ENCODE measurements around the gene LRRTM1. TPM values are rescaled to one million over a fixed set of nuclear protein-coding genes. Genes with fewer than 3 reads are reported as not detected.

Gene LRRTM1, protein sequence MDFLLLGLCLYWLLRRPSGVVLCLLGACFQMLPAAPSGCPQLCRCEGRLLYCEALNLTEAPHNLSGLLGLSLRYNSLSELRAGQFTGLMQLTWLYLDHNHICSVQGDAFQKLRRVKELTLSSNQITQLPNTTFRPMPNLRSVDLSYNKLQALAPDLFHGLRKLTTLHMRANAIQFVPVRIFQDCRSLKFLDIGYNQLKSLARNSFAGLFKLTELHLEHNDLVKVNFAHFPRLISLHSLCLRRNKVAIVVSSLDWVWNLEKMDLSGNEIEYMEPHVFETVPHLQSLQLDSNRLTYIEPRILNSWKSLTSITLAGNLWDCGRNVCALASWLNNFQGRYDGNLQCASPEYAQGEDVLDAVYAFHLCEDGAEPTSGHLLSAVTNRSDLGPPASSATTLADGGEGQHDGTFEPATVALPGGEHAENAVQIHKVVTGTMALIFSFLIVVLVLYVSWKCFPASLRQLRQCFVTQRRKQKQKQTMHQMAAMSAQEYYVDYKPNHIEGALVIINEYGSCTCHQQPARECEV
- total RNA-seq (not detected), polyA plus RNA-seq (0.05 TPM)
- long read RNA-seq, donor 1 = 0 reads
- long read RNA-seq, donor 2 = 0 reads
- long read RNA-seq, donor 3 = 0 reads
- long read RNA-seq, donor 4 = 0 reads
- long read RNA-seq, donor 5, partial matches to known transcripts = 0 of 1 reads
- long read RNA-seq, donor 5, other reads (novel, unspliced or antisense) = 0 of 1 reads
- long read RNA-seq, donor 6 = 0 reads
- long read RNA-seq, donor 7 = 0 reads
- long read RNA-seq, donor 8 = 0 reads
- long read RNA-seq, donor 9 = 0 reads
- long read RNA-seq, donor 10 = 0 reads

DNA sequence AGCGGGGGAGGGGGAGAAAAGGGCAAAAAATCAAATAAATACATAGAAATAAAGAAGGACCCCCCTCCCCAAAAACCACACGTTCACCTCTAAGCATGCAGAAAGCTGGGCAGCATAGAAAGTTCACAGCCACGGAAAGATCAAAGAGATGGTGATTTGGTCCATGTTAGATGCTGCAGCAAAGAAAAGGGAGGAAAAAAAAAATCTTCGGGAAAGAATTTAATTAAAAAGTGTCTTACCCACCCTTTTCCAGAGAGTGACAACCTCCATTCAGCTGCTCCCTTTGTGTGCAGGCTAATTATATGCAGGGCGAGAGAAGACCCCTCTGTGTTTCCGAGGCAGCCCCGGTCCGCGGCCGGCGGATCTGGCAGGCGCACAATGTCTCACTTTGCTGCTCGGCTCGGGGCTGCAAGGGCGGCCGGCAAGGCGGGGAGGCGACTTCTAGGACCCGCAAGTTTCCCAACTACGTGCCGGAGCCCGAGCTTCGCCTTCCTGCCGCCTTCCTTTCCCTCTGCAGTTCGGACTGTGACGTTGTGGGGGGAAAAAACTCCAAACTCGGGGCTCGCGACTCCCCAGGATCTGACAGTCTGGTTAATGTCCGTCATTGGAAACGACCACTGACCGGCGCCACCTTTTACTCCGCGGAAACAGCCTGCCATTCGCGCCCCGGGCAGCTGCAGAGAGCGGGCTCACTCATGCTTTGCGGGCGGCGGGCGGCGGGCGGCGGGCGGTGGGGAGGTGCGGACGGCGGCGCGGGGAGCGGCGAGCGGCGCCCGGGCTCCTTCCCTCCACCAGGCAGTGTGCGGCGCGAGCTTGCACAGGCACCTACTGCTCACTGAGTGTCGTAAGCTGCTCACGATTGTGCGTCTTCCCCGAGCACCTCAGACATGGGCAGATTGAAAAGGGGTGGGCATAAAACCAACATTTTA lies at the start of gene LRRTM1:
Gene LRRTM1 (minus strand): TSS at position 844 of the 929 bp plus-strand sequence. CDS start 933 bp downstream, outside the sequence.
- Histone ChIP-seq H3K4me3 (ENCODE audit: low read length in 2 of 2) (no peak within 1 kb of the TSS), H3K27me3 (ENCODE audit: control insufficient read depth in 2 of 2, insufficient read depth in 1 of 2, low read length in 1 of 2) (peaks cover 19 to 55% of the 10 kb centered on the region in 2 donors), H3K9me3 (ENCODE audit: control insufficient read depth in 2 of 2, insufficient read depth in 1 of 2, low read length in 1 of 2) (no peaks in the 10 kb centered on the region), H3K27ac (ENCODE audit: low read depth in 1 of 2, low read length in 1 of 2) (no peak within 1 kb of the TSS), H3K4me1 (ENCODE audit: control insufficient read depth in 2 of 2, insufficient read depth in 2 of 2, low read length in 2 of 2) (no peaks in the 10 kb centered on the region), H3K36me3 (ENCODE audit: control insufficient read depth in 2 of 2, insufficient read depth in 2 of 2, low read length in 1 of 2) (no peaks in the 10 kb centered on the region)
- no peak for DNase-seq (ENCODE audit: low read depth in 6 of 9, low spot score in 9 of 9)
- 2% methylated on average over 64 of the region's 64 CpGs for WGBS

DNA sequence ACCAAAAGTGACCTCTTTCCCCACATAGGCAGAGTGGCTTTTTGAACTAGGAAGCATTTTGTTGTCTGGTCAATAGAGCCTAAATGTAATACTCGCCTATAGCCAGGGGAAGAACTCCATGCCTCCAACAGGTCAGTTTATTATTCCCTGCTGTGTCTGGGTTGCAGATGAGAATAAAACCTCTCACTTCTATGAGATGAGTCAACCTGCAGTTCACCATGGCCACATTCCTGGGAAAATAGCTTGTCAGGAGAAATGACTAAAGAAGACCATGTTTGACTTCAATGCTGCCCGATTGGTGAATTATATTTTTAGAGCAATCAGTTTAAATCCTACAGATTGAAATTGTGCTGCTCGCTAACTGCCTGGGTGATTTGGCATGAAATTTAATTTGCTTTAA lies 46.7 kb upstream of the LRRTM1 start:
- H3K9me3 ChIP-seq (ENCODE audit: control insufficient read depth in 2 of 2, insufficient read depth in 1 of 2, low read length in 1 of 2) = no peaks in the 10 kb centered on the region
- no peaks in the 10 kb centered on the region for H3K4me1 ChIP-seq (ENCODE audit: control insufficient read depth in 2 of 2, insufficient read depth in 2 of 2, low read length in 2 of 2)
- no peaks in the 10 kb centered on the region for H3K36me3 ChIP-seq (ENCODE audit: control insufficient read depth in 2 of 2, insufficient read depth in 2 of 2, low read length in 1 of 2)
- WGBS = 93% methylated on average over 3 of the region's 3 CpGs
- H3K27me3 ChIP-seq (ENCODE audit: control insufficient read depth in 2 of 2, insufficient read depth in 1 of 2, low read length in 1 of 2) = no peaks in the 10 kb centered on the region
- no peak overlapping the region for H3K27ac ChIP-seq (ENCODE audit: low read depth in 1 of 2, low read length in 1 of 2)
- no peak overlapping the region for H3K4me3 ChIP-seq (ENCODE audit: low read length in 2 of 2)
- DNase-seq (ENCODE audit: low read depth in 6 of 9, low spot score in 9 of 9) = no peak

DNA sequence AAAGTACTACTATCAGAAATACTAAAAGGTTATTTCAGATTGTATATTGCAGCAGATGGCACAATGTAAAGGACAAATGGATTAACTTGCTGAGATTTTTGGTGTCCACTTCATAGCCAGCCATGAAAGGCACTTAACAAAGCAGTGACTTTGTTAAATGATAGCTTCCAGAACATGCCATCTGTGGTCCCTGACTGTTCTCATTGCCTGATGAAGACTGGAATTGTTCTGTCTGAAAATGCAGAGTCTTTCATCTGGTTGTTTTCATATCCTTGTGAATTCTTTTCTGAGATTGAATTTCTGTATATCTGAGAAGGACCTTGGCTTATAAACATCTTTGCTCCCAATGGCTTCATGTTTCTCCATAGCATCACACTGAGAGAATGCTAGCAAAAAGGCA lies 44.4 kb upstream of the LRRTM1 start:
- no peak for DNase-seq (ENCODE audit: low read depth in 6 of 9, low spot score in 9 of 9)
- Histone ChIP-seq H3K4me3 (ENCODE audit: low read length in 2 of 2) (no peak overlapping the region), H3K27me3 (ENCODE audit: control insufficient read depth in 2 of 2, insufficient read depth in 1 of 2, low read length in 1 of 2) (no peaks in the 10 kb centered on the region), H3K9me3 (ENCODE audit: control insufficient read depth in 2 of 2, insufficient read depth in 1 of 2, low read length in 1 of 2) (no peaks in the 10 kb centered on the region), H3K36me3 (ENCODE audit: control insufficient read depth in 2 of 2, insufficient read depth in 2 of 2, low read length in 1 of 2) (no peaks in the 10 kb centered on the region), H3K4me1 (ENCODE audit: control insufficient read depth in 2 of 2, insufficient read depth in 2 of 2, low read length in 2 of 2) (no peaks in the 10 kb centered on the region), H3K27ac (ENCODE audit: low read depth in 1 of 2, low read length in 1 of 2) (no peak overlapping the region)

DNA sequence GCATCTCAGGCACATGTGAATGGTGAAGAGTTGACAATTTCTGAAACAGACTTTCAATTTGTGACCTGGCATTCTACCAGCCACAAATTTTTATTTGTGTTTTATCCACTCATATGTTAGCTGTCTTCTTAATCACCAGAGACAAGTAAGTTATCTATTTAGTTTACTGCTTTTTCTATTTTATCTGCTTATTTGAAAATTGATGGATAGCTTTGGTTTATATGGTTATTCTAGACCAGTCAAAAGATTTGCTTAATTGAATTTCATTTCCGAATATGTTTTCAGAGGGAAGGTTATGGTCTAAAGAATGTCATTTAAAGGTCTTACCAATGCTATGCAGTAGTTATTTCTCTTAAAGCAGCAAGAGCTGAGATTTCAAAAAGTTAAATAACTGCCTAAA lies 43.5 kb upstream of the LRRTM1 start:
- Histone ChIP-seq H3K4me1 (ENCODE audit: control insufficient read depth in 2 of 2, insufficient read depth in 2 of 2, low read length in 2 of 2) (no peaks in the 10 kb centered on the region), H3K9me3 (ENCODE audit: control insufficient read depth in 2 of 2, insufficient read depth in 1 of 2, low read length in 1 of 2) (no peaks in the 10 kb centered on the region), H3K36me3 (ENCODE audit: control insufficient read depth in 2 of 2, insufficient read depth in 2 of 2, low read length in 1 of 2) (no peaks in the 10 kb centered on the region), H3K4me3 (ENCODE audit: low read length in 2 of 2) (no peak overlapping the region), H3K27ac (ENCODE audit: low read depth in 1 of 2, low read length in 1 of 2) (no peak overlapping the region), H3K27me3 (ENCODE audit: control insufficient read depth in 2 of 2, insufficient read depth in 1 of 2, low read length in 1 of 2) (no peaks in the 10 kb centered on the region)
- 92% methylated on average over 1 of the region's 1 CpG for WGBS
- no peak for DNase-seq (ENCODE audit: low read depth in 6 of 9, low spot score in 9 of 9)

DNA sequence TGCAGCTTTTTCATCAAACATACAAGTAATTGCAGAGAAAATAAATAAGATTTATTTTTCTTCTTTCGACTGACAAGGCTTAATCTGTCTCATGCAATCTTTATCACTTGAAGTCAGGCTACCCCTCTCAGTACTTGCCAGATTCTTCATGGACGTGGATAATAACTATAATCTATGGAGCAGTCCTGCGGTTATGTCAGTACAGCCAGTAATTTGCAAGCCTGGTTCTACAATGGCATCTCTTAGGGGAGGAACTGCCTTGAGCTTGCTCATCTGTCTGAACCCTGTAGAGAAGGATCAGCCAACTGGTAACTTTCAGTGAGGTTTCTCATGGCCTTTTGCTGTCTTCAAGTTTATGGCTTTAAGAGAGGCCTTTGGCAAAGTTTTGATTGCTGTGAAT lies 35.5 kb upstream of the LRRTM1 start:
- no peaks in the 10 kb centered on the region for H3K36me3 ChIP-seq (ENCODE audit: control insufficient read depth in 2 of 2, insufficient read depth in 2 of 2, low read length in 1 of 2)
- no peak overlapping the region for H3K27ac ChIP-seq (ENCODE audit: low read depth in 1 of 2, low read length in 1 of 2)
- DNase-seq (ENCODE audit: low read depth in 6 of 9, low spot score in 9 of 9) = no peak
- WGBS = 95% methylated on average over 3 of the region's 3 CpGs
- no peaks in the 10 kb centered on the region for H3K4me1 ChIP-seq (ENCODE audit: control insufficient read depth in 2 of 2, insufficient read depth in 2 of 2, low read length in 2 of 2)
- H3K27me3 ChIP-seq (ENCODE audit: control insufficient read depth in 2 of 2, insufficient read depth in 1 of 2, low read length in 1 of 2) = no peaks in the 10 kb centered on the region
- H3K4me3 ChIP-seq (ENCODE audit: low read length in 2 of 2) = no peak overlapping the region
- no peaks in the 10 kb centered on the region for H3K9me3 ChIP-seq (ENCODE audit: control insufficient read depth in 2 of 2, insufficient read depth in 1 of 2, low read length in 1 of 2)

DNA sequence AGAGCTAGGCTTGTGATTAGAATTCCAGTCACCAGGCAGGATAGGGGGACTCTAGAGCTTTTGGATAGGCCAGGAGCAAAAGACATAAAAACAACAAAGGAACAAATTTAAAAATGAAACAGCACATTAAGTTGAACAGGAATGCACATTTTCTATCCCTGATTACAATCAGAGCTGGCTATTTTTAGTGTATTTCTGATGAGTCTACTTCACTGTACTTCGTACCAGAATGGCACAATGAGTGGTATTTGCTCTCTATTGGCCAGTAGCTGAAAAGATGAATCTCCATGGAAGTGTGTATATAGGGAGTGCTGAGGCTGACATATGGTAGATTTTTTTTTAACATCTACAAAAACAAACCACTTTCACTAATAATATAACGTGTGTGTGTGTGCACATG lies 34.2 kb upstream of the LRRTM1 start:
- Histone ChIP-seq H3K27ac (ENCODE audit: low read depth in 1 of 2, low read length in 1 of 2) (no peak overlapping the region), H3K9me3 (ENCODE audit: control insufficient read depth in 2 of 2, insufficient read depth in 1 of 2, low read length in 1 of 2) (no peaks in the 10 kb centered on the region), H3K36me3 (ENCODE audit: control insufficient read depth in 2 of 2, insufficient read depth in 2 of 2, low read length in 1 of 2) (no peaks in the 10 kb centered on the region), H3K4me3 (ENCODE audit: low read length in 2 of 2) (no peak overlapping the region), H3K27me3 (ENCODE audit: control insufficient read depth in 2 of 2, insufficient read depth in 1 of 2, low read length in 1 of 2) (no peaks in the 10 kb centered on the region), H3K4me1 (ENCODE audit: control insufficient read depth in 2 of 2, insufficient read depth in 2 of 2, low read length in 2 of 2) (no peaks in the 10 kb centered on the region)
- DNase-seq (ENCODE audit: low read depth in 6 of 9, low spot score in 9 of 9) = no peak
- 76% methylated on average over 2 of the region's 2 CpGs for WGBS

DNA sequence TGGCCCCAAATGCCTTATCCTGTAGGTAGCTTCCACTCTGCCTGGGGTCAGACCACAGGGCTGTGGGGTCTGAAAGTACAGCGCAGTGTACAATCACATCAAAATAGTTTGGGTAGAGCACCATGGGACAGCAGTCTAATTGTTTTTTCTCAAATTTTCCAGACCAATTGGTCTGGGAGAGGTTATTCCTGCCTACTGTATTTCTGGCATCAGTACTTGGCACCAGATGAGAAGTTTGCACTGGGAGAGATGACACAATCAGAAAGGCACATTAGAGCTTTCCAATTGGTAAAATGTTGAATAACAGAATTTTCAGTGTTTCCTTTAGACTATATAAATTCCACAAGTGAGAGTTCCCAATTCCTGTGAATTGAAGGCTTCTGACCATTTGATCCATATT lies 30.9 kb upstream of the LRRTM1 start:
- no peaks in the 10 kb centered on the region for H3K9me3 ChIP-seq (ENCODE audit: control insufficient read depth in 2 of 2, insufficient read depth in 1 of 2, low read length in 1 of 2)
- no peak overlapping the region for H3K4me3 ChIP-seq (ENCODE audit: low read length in 2 of 2)
- 96% methylated on average over 1 of the region's 1 CpG for WGBS
- H3K27me3 ChIP-seq (ENCODE audit: control insufficient read depth in 2 of 2, insufficient read depth in 1 of 2, low read length in 1 of 2) = no peaks in the 10 kb centered on the region
- DNase-seq (ENCODE audit: low read depth in 6 of 9, low spot score in 9 of 9) = no peak
- H3K4me1 ChIP-seq (ENCODE audit: control insufficient read depth in 2 of 2, insufficient read depth in 2 of 2, low read length in 2 of 2) = no peaks in the 10 kb centered on the region
- H3K27ac ChIP-seq (ENCODE audit: low read depth in 1 of 2, low read length in 1 of 2) = no peak overlapping the region
- H3K36me3 ChIP-seq (ENCODE audit: control insufficient read depth in 2 of 2, insufficient read depth in 2 of 2, low read length in 1 of 2) = no peaks in the 10 kb centered on the region

DNA sequence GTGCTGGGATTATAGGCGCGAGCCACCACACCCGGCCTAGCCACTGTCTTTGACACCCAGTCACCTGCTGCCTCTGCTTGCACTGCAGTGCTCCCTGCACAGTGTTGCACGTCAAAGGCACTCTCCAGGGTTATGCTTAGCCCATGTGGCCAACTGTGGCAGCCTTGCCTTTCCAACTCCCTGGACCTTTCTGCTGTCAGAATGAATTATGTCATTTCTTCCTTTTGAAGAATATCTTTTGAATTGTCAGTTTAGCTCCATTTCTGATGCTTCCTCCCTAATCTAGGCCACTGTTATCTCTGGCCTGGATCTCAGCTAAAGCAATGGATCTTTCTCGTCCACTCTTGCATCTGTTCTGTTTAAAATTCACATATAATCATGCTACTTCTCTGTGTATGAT lies 29.3 kb upstream of the LRRTM1 start:
- Histone ChIP-seq H3K9me3 (ENCODE audit: control insufficient read depth in 2 of 2, insufficient read depth in 1 of 2, low read length in 1 of 2) (no peaks in the 10 kb centered on the region), H3K36me3 (ENCODE audit: control insufficient read depth in 2 of 2, insufficient read depth in 2 of 2, low read length in 1 of 2) (no peaks in the 10 kb centered on the region), H3K4me3 (ENCODE audit: low read length in 2 of 2) (no peak overlapping the region), H3K27me3 (ENCODE audit: control insufficient read depth in 2 of 2, insufficient read depth in 1 of 2, low read length in 1 of 2) (no peaks in the 10 kb centered on the region), H3K4me1 (ENCODE audit: control insufficient read depth in 2 of 2, insufficient read depth in 2 of 2, low read length in 2 of 2) (no peaks in the 10 kb centered on the region), H3K27ac (ENCODE audit: low read depth in 1 of 2, low read length in 1 of 2) (no peak overlapping the region)
- DNase-seq (ENCODE audit: low read depth in 6 of 9, low spot score in 9 of 9) = no peak
- WGBS = 96% methylated on average over 5 of the region's 5 CpGs

All from thymus (tissue), 14 donors.